Subcutaneous adipose tissue (tissue), 4 donors: ENCODE measurements around the gene CARM1. TPM values are rescaled to one million over a fixed set of nuclear protein-coding genes. Genes with fewer than 3 reads are reported as not detected.

Source experiments
- CTCF ChIP-seq: fragments of 450-650 bp; IDR thresholded peaks from one replicate; pipeline ENCODE4 v1.5.1; 2016; ENCODE audit warnings: low read depth, mild to moderate bottlenecking, control low read depth, antibody characterized with exemption, moderate library complexity
- total RNA-seq, 4 donors: library from RNA; depleted of rRNA; stranded (reverse); fragments of >200 nt; gene quantifications; one replicate each; pipeline ENCODE4 v1.1.0, GENCODE V29; 2016

The CARM1 gene
- total RNA-seq, 4 donors from 2014 or later: 16.7 to 19.6 (median 18.4) TPM

- TF ChIP-seq CTCF: no peak
Measured at GRCh38 chr19:10919352-10920287, 48.3 kb downstream of the CARM1 start.

- no peak for TF ChIP-seq CTCF
Measured at GRCh38 chr19:10920288-10920655, 48.9 kb downstream of the CARM1 start.

- TF ChIP-seq CTCF: no peak
Measured at GRCh38 chr19:10920781-10921180, 49.4 kb downstream of the CARM1 start.

- TF ChIP-seq CTCF: no peak
Measured at GRCh38 chr19:10921199-10921909, 50.0 kb downstream of the CARM1 start.

GRCh38 chr19:10921910-10922637 is 50.7 kb downstream of the CARM1 start:
- no peak for TF ChIP-seq CTCF

GRCh38 chr19:10922638-10923014 is 51.3 kb downstream of the CARM1 start:
- TF ChIP-seq CTCF: no peak
